Measurements from ENCODE around the gene NDUFAF8.

Gene NDUFAF8

GRCh38 chr17:81256616-81257015 is 17.5 kb downstream of the NDUFAF8 start:
- peaks cover 6% of the 10 kb centered on the region for H3K4me1 ChIP-seq (ENCODE audit: control insufficient read depth, insufficient read depth, low read length, poor library complexity, severe bottlenecking)
- no peaks in the 10 kb centered on the region for H3K9me3 ChIP-seq (ENCODE audit: control insufficient read depth, low read length)
- H3K36me3 ChIP-seq (ENCODE audit: control insufficient read depth, insufficient read depth, low read length) = peaks cover 22% of the 10 kb centered on the region
- H3K27ac ChIP-seq (ENCODE audit: low read depth, low read length, severe bottlenecking) = no peak overlapping the region
- 91 to 95% methylated on average over 12 of the region's 12 CpGs for WGBS, 2 experiments (ENCODE audit: insufficient coverage in 2 of 2)
- no peak overlapping the region for H3K4me3 ChIP-seq (ENCODE audit: extremely low read depth, insufficient read depth, low read length, poor library complexity, severe bottlenecking)

GRCh38 chr17:81257533-81257932 is 18.4 kb downstream of the NDUFAF8 start:
- Histone ChIP-seq H3K9me3 (ENCODE audit: control insufficient read depth, low read length) (no peaks in the 10 kb centered on the region), H3K36me3 (ENCODE audit: control insufficient read depth, insufficient read depth, low read length) (peaks cover 26% of the 10 kb centered on the region), H3K4me1 (ENCODE audit: control insufficient read depth, insufficient read depth, low read length, poor library complexity, severe bottlenecking) (peaks cover 6% of the 10 kb centered on the region), H3K27ac (ENCODE audit: low read depth, low read length, severe bottlenecking) (no peak overlapping the region), H3K4me3 (ENCODE audit: extremely low read depth, insufficient read depth, low read length, poor library complexity, severe bottlenecking) (no peak overlapping the region)
- 96 to 97% methylated on average over 16 to 17 of the region's 19 CpGs for WGBS, 2 experiments (ENCODE audit: insufficient coverage in 2 of 2)

DNA sequence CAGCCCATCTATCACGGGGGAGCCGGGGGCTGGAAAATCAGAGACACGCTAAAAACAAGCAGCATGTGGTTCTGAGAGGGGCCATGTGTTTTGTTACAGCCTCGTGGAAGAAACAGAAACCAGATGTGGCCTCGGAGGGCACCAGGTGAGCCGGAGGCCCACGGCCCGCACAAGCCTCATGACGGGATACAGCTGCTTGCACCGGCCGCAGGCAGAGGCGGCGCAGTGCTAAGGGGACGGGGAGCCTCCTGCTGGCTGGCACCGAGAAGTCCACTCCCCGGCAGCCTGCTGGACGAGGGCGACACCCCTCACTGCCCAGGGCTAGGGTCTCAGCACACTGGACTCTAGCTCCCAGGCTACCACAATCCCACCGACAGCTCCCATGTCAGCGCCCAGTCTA is 19.2 kb downstream of the NDUFAF8 start:
- WGBS, 2 experiments (ENCODE audit: insufficient coverage in 2 of 2) = 85 to 91% methylated on average over 18 of the region's 20 CpGs
- Histone ChIP-seq H3K27ac (ENCODE audit: low read depth, low read length, severe bottlenecking) (no peak overlapping the region), H3K9me3 (ENCODE audit: control insufficient read depth, low read length) (no peaks in the 10 kb centered on the region), H3K4me1 (ENCODE audit: control insufficient read depth, insufficient read depth, low read length, poor library complexity, severe bottlenecking) (peaks cover 6% of the 10 kb centered on the region), H3K4me3 (ENCODE audit: extremely low read depth, insufficient read depth, low read length, poor library complexity, severe bottlenecking) (no peak overlapping the region), H3K36me3 (ENCODE audit: control insufficient read depth, insufficient read depth, low read length) (peaks cover 27% of the 10 kb centered on the region)

- 92 to 95% methylated on average over 21 to 23 of the region's 23 CpGs for WGBS, 2 experiments (ENCODE audit: insufficient coverage in 2 of 2)
Measured at GRCh38 chr17:81259058-81259605, 20.0 kb downstream of the NDUFAF8 start.

DNA sequence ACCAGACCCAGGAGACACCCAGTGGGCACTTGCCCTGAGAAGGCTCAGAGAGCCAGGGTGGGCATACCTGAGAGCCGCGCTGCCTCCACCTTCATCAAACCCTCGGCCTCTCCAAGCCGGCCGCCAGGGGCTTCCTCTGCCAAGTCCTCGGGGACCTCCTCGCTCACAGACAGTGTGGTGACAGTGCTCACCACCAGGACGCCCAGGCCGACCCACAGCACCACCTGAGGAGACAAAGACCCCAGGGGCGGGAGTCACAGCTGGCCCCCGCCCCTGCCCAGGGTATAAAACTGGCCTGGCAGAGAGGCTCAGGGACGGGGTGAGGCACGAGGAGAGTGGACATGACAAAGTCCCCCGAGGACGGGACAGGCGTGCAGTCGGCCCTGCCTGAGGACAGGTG is 21.1 kb downstream of the NDUFAF8 start:
- no peak overlapping the region for H3K27ac ChIP-seq (ENCODE audit: low read depth, low read length, severe bottlenecking)
- 93 to 97% methylated on average over 14 to 17 of the region's 17 CpGs for WGBS, 2 experiments (ENCODE audit: insufficient coverage in 2 of 2)
- no peak overlapping the region for H3K4me3 ChIP-seq (ENCODE audit: extremely low read depth, insufficient read depth, low read length, poor library complexity, severe bottlenecking)
- no peaks in the 10 kb centered on the region for H3K9me3 ChIP-seq (ENCODE audit: control insufficient read depth, low read length)
- H3K36me3 ChIP-seq (ENCODE audit: control insufficient read depth, insufficient read depth, low read length) = peaks cover 38% of the 10 kb centered on the region
- H3K4me1 ChIP-seq (ENCODE audit: control insufficient read depth, insufficient read depth, low read length, poor library complexity, severe bottlenecking) = peaks cover 6% of the 10 kb centered on the region

More at GRCh38 chr17:81259058-81259605, 20.0 kb downstream of the NDUFAF8 start:
- Histone ChIP-seq H3K4me3 (ENCODE audit: extremely low read depth, insufficient read depth, low read length, poor library complexity, severe bottlenecking) (no peak overlapping the region), H3K27ac (ENCODE audit: low read depth, low read length, severe bottlenecking) (no peak overlapping the region), H3K9me3 (ENCODE audit: control insufficient read depth, low read length) (no peaks in the 10 kb centered on the region), H3K36me3 (ENCODE audit: control insufficient read depth, insufficient read depth, low read length) (peaks cover 33% of the 10 kb centered on the region), H3K4me1 (ENCODE audit: control insufficient read depth, insufficient read depth, low read length, poor library complexity, severe bottlenecking) (peaks cover 6% of the 10 kb centered on the region)

GRCh38 chr17:81260641-81261040 is 21.5 kb downstream of the NDUFAF8 start:
- Histone ChIP-seq H3K27ac (ENCODE audit: low read depth, low read length, severe bottlenecking) (no peak overlapping the region), H3K36me3 (ENCODE audit: control insufficient read depth, insufficient read depth, low read length) (peaks cover 42% of the 10 kb centered on the region)
- WGBS, 2 experiments (ENCODE audit: insufficient coverage in 2 of 2) = 97 to 98% methylated on average over 18 to 19 of the region's 19 CpGs

GRCh38 chr17:81261096-81261495 is 22.0 kb downstream of the NDUFAF8 start:
- Histone ChIP-seq H3K4me1 (ENCODE audit: control insufficient read depth, insufficient read depth, low read length, poor library complexity, severe bottlenecking) (peaks cover 6% of the 10 kb centered on the region), H3K36me3 (ENCODE audit: control insufficient read depth, insufficient read depth, low read length) (peaks cover 46% of the 10 kb centered on the region), H3K4me3 (ENCODE audit: extremely low read depth, insufficient read depth, low read length, poor library complexity, severe bottlenecking) (no peak overlapping the region), H3K9me3 (ENCODE audit: control insufficient read depth, low read length) (no peaks in the 10 kb centered on the region), H3K27ac (ENCODE audit: low read depth, low read length, severe bottlenecking) (no peak overlapping the region)
- 91 to 95% methylated on average over 18 of the region's 18 CpGs for WGBS, 2 experiments (ENCODE audit: insufficient coverage in 2 of 2)

More at GRCh38 chr17:81260641-81261040, 21.5 kb downstream of the NDUFAF8 start:
- H3K9me3 ChIP-seq (ENCODE audit: control insufficient read depth, low read length) = no peaks in the 10 kb centered on the region
- H3K4me3 ChIP-seq (ENCODE audit: extremely low read depth, insufficient read depth, low read length, poor library complexity, severe bottlenecking) = no peak overlapping the region
- H3K4me1 ChIP-seq (ENCODE audit: control insufficient read depth, insufficient read depth, low read length, poor library complexity, severe bottlenecking) = peaks cover 6% of the 10 kb centered on the region

DNA sequence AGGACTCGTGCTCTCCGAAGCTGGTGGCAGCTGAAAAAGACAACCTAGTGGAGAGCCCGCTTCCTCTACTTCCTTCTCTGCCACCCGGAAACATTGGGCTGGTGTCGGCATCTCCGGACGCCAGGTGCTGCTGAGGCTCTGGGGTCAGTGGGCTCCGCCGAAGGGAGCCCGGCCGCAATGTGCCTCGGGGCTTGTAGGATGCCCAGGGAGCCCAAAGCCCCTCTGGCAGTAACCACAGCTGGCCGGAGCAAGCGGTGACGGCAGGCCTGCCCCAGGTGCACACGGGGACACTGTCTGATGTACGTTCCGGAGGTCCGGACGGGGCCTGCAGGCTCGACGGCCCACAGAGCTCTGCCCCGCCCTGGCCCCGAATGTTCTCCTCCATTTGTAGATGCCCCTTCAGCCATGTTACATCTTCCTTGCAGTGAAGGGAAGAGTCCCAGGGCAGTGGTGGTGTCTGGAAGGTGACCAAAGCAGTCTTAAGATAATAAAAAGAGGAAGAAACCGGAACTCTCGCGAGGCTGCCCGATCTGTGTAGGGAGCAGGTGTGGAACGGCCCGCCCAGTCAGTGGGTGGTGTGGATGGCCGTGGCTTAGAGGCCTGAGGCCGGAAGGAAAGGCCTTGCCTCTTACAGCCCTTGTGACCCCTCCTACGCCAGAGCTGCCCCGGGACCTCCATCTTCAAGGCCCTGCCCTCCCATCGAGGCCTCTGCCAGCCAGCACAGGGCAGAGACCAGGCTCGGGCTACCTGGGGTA is 22.6 kb downstream of the NDUFAF8 start:
- Histone ChIP-seq H3K9me3 (ENCODE audit: control insufficient read depth, low read length) (no peaks in the 10 kb centered on the region), H3K36me3 (ENCODE audit: control insufficient read depth, insufficient read depth, low read length) (peaks cover 46% of the 10 kb centered on the region), H3K4me1 (ENCODE audit: control insufficient read depth, insufficient read depth, low read length, poor library complexity, severe bottlenecking) (peaks cover 2% of the 10 kb centered on the region), H3K27ac (ENCODE audit: low read depth, low read length, severe bottlenecking) (no peak overlapping the region), H3K4me3 (ENCODE audit: extremely low read depth, insufficient read depth, low read length, poor library complexity, severe bottlenecking) (no peak overlapping the region)
- WGBS, 2 experiments (ENCODE audit: insufficient coverage in 2 of 2) = 94 to 96% methylated on average over 24 to 34 of the region's 36 CpGs

GRCh38 chr17:81263371-81264181 is 24.5 kb downstream of the NDUFAF8 start:
- Histone ChIP-seq H3K27ac (ENCODE audit: low read depth, low read length, severe bottlenecking) (no peak overlapping the region), H3K4me3 (ENCODE audit: extremely low read depth, insufficient read depth, low read length, poor library complexity, severe bottlenecking) (no peak overlapping the region), H3K4me1 (ENCODE audit: control insufficient read depth, insufficient read depth, low read length, poor library complexity, severe bottlenecking) (no peaks in the 10 kb centered on the region), H3K9me3 (ENCODE audit: control insufficient read depth, low read length) (no peaks in the 10 kb centered on the region), H3K36me3 (ENCODE audit: control insufficient read depth, insufficient read depth, low read length) (peaks cover 44% of the 10 kb centered on the region)
- WGBS, 2 experiments (ENCODE audit: insufficient coverage in 2 of 2) = 95 to 97% methylated on average over 38 to 40 of the region's 40 CpGs

DNA sequence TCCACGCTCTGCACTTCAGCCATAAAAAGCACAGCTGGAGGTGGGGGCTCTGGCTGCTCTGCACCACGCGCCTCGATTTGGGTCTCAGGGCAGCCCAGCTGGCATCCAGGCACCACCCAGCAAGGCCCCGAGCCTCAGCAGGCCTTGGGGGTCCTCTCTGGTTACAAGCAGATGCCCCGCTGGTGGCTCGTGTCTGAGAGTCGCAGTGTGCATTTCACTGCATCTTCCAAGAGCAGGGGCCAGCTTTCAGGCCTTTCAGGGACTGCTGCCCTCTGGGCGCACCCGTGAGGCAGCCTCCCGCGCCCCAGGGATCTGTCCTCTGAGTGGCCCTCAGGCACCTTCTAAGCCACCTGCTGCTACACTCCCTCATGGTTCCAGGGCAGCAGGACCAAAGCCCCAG is 25.5 kb downstream of the NDUFAF8 start:
- Histone ChIP-seq H3K4me3 (ENCODE audit: extremely low read depth, insufficient read depth, low read length, poor library complexity, severe bottlenecking) (no peak overlapping the region), H3K27ac (ENCODE audit: low read depth, low read length, severe bottlenecking) (no peak overlapping the region), H3K4me1 (ENCODE audit: control insufficient read depth, insufficient read depth, low read length, poor library complexity, severe bottlenecking) (no peaks in the 10 kb centered on the region), H3K36me3 (ENCODE audit: control insufficient read depth, insufficient read depth, low read length) (peaks cover 52% of the 10 kb centered on the region), H3K9me3 (ENCODE audit: control insufficient read depth, low read length) (no peaks in the 10 kb centered on the region)
- 95 to 97% methylated on average over 8 to 12 of the region's 12 CpGs for WGBS, 2 experiments (ENCODE audit: insufficient coverage in 2 of 2)

All from mesodermal cell (in vitro differentiated cells).